Erythroblast (primary cell): ENCODE data around the gene OPRL1.

ENCODE experiments used
- GATA1 ChIP-seq: IDR thresholded peaks from 2 replicates; pipeline ENCODE4 v1.6.1; 2011; ENCODE audit warnings: low read depth, mild to moderate bottlenecking, control low read depth, low read length, moderate library complexity
- POLR2A ChIP-seq: IDR thresholded peaks from 2 replicates; pipeline ENCODE4 v1.6.1; 2011; ENCODE audit warnings: mild to moderate bottlenecking, low read length

DNA sequence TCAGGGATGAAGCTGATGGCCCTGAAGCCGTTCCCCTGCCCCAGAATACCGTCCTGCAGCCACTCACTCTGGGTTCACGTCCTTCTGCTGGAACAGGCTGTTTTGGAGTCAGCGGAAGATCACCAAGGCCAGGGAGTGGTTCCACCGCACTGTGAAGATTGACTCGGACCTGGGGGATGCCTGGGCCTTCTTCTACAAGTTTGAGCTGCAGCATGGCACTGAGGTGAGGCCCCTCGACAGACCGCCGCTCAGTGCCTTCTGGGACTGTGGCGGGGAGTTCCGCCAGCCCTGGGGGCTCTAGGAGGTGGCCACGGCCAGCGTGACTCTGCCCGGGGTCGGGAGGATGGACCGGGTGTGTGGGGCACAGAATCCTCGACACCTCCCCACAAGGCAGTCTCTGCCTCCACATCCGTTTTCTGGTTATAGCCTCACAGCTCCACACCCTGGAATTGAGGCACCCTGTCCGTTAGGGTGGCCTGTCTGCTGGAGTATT is 48.0 kb upstream of the OPRL1 start:
- no peak for TF ChIP-seq POLR2A
- TF ChIP-seq GATA1, result no peak
